GM18505 (cell line): ENCODE data around the gene CAMKMT.

Experiments
- ATAC-seq: cut with Tn5 transposase; IDR thresholded peaks from one replicate; pipeline ENCODE4 v1.9.1; 2021; ENCODE audit not compliant: unreplicated experiment
- POLR2A ChIP-seq: IDR thresholded peaks from 4 replicates; pipeline ENCODE4 v1.6.1; 2011; ENCODE audit warnings: borderline replicate concordance; ENCODE audit not compliant: insufficient read depth, insufficient read length; ENCODE audit errors: extremely low read depth

The CAMKMT gene

DNA sequence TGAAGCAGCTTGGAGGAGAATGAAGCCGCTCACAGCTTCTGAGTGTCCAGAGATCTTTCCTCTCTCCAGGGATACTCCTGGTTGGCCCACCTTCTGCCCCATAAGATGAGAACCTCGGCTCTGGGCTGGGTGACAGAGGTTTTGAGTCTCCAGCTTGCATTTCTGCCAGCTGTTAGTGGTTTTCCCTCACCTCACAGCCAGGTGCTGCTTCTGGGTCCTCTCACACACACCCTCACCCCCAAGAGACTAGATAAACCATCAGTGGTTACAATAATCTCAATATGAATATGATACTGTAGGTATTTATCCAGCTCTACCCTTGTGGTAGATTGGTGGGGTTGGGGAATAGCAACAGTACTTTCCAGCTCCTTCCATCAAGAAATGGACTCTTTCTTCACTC, 418.0 kb downstream of the CAMKMT start:
- no peak for ATAC-seq
- TF ChIP-seq POLR2A, result no peak

DNA sequence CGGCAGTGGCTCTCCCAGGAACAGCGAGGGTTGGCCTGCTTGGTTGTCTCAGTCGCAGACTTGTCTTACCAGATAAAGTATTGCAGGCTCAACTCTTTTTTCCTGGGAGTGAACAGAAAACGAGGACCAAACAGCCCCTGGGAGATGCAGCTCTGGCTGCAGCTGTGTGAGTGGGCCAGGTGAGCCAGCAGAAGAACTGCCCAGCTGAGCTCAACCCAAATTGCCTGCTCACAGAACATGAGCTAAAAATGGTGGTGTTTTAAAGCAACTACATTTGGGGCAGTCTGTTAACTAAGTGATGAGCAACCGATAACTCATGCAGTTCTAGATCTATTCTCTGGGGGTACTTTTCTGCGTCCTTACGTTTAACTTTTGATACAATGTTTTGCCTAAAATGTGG, 418.7 kb downstream of the CAMKMT start:
- no peak for ATAC-seq

DNA sequence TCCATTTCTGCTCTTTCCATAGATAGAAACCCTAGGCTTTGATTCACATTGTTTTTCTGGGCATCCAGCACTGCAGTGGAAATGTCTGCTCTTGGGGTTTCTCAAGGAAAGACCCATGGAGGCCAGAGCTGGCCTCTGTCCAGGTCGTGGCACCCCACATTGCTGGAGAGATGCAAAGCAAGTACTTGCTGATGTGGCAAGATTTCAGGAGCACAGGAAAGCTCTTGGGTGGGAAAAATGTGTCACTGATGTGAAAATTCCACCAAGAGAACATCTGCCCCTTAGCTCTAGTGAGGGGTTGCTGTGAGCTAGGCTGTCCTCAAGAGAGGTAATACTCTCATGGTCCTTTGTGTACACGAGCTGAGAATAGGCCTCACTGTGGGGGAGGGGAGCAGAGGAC, 423.7 kb downstream of the CAMKMT start:
- ATAC-seq, result no peak
- no peak for TF ChIP-seq POLR2A

More for the DNA sequence above, 418.7 kb downstream of the CAMKMT start:
- TF ChIP-seq POLR2A, result no peak

DNA sequence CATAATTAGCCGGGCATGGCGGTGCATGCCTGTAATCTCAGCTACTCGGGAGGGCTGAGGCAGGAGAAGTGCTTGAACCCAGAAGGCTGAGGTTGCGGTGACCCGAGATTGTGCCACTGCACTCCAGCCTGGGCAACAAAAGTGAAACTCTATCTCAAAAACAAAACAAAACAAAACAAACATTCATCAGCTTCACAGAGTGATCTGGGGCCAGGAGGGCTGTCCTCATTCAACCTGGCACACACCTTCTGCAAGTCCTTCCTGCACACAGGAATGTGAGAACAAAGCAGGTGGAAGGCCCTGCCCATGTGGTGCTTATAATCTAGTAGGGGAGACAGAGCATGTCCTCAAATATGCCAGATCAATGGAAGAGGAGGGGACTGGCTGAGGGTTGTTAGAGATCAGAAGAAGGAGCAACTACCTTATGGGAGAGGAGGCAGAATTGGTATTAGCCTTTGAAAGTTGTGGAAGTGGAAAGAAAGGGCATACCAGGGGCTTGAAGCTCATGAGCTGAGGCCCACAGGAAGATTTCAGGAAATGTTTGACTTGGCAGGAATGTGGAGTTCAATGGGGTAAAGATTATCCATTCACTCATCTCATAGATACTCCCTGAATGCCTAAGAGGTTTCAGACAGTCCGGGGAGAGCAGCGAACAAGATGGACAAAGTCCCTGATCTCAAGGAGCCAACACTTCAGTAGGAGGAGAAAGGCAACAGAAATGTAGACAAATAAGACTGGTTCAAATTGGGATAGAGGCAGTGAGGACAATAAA, 424.5 kb downstream of the CAMKMT start:
- ATAC-seq, result no peak
- TF ChIP-seq POLR2A, result no peak

DNA sequence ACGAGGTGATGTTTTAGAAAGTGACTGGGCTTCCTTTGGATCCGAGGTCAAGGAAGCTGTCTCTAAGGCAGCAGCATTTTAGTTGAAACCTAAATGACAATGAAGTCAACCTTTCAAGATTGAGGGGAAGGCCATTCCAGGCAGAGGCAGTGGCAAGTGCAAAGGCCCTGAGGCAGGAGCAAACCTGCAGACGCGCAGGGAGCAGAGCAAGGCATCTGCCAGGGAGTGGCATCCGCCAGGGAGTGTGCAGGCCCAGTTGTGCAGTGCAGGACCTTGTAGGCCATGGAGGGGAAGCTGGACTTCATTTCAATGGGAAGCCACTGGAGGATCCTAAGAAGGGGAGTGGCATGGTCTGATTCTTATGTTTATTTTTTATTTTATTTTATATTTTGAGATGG, 425.1 kb downstream of the CAMKMT start:
- ATAC-seq, result no peak
- TF ChIP-seq POLR2A, result no peak

DNA sequence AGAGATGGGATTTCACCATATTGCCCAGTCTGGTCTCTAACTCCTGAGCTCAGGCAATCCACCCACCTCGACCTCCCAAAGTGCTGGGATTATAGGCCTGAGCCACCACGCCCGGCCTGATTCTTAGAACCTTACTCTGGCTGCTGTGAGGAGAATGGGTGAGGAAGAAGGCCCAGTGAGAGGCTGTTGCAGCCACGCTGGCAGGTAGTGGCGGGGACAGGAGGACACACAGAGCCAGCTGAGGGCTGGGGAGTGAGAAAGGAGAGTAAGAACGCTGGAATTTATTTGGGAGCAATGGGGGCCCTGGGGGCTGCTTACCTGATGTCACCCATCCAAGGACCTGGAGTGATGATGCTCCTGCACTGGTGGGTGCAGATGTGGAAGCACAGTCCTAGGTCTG, 425.9 kb downstream of the CAMKMT start:
- no peak for ATAC-seq
- TF ChIP-seq POLR2A, result no peak

DNA sequence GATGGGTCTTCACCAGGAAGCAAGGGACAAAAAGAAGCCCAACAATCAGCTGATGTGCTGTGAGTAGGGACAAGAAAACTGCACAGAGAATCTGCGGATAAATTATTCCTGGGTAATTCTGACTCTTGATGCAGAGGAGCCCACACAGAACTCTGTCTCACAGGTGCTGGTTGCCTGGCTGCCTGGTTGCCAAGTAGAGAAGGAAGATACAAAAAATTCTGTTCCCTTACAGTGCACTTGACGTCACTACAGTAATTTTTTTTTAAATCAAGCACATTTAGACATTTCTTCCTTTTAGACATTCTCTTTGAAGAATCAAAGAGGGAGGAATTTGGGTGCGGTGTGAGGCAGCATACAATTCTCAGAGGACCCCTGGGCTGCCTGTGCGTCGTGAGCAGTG, 427.7 kb downstream of the CAMKMT start:
- ATAC-seq, result no peak
- no peak for TF ChIP-seq POLR2A

DNA sequence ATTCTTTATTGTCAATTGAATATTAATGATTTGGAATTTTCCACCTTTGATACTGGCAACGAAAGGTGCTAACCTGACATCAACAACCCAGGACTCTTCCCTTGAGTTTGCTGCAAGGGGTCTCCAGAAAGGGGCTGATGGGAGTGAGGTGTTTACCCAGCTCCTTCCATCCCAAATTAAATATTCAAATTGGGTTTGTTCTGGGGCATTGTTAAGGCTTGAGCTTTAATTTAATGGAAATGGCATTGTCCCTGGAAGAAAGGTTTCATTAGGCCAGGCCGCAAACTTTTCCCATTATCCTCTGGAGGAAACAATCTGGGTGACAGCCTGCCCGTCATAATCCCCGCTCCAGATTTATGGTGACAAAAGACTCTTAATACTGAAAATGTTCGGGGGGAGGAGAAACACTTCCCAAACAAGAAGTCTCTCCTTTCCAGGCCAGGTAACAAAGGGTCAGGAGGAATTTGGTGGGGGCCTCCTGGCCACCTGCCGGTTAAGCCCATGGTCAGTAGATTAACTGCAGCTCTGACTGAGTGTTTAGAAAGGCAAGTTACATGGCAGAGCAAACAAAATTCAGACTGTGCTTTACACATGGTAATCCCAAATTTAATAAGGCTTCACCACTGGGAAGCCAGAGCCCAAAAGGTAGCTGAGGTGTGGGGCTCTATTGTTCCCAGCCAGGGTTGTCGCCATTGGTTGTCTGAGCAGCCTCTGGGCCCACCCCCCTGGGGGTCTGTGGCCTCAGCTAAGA, 428.4 kb downstream of the CAMKMT start:
- no peak for TF ChIP-seq POLR2A
- ATAC-seq, result no peak

DNA sequence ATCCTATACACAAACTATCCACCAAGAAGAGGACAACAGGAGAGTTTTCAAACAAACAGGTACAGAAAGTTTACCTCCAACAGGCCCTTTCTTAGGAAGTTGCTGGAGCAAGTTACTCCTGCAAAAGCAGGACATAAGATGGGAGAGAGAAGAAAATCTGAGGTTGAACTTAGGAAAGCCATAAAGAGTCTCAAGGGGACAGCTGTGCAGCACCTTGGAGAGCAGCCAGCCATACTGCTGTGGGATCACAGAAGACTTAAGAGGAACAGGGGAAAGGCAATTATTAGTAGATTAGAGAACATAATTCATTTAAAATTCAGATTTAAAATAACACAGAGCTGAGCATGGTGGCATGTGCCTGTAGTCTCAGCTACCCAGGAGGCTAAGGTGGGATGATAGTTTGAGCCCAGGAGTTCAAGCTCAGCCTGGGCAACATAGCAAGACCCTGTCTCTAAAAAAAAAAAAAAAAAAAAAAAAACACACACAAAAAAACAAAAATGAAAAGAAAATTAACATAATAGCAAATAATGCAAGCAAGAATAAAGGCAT, 431.6 kb downstream of the CAMKMT start:
- no peak for ATAC-seq
- no peak for TF ChIP-seq POLR2A

DNA sequence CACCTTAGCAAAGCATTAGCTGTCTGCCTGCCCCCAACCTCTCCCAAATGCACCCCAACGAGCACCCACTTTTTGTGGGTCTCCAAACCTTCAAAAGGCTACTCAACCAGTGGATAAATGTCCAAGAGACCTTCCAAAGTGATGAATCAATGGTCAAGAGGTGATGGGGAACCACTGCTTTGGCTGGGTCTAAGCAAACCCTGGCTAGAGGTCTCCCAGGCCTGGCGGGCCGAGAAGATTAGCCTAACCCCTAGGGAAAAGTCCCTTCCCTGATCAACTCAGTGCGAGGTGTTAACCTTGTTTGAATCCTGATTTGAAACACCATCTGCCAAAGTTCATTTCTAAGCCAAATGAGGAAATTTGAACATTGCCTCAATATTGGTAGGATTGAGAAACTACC, 435.0 kb downstream of the CAMKMT start:
- ATAC-seq, result no peak
- no peak for TF ChIP-seq POLR2A

DNA sequence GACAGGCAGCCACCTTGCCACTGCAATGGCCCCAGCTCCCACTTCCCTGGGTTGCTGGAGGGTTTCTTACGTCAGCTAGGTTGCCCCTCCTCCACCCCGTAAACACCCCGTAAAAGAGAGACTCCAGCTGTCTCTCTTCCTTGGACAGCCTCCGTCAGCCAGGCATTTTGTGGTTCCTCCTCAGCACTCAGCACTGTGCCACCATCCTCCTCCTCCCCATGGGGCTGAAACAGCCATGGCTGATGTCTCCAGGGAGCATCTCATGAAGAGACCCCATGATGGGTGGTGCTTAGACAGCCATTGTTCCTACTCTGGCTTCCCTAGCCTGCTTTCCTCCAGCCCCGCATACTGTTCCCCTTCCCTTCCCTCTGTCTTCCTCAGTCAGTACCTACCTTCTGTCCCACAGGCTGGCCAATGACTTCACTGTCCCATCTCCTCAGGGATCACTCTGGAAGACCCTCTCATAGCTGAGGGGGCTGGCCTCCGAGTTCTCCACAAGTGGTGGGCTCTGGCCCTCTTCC, 436.5 kb downstream of the CAMKMT start:
- ATAC-seq, result no peak
- TF ChIP-seq POLR2A, result no peak

DNA sequence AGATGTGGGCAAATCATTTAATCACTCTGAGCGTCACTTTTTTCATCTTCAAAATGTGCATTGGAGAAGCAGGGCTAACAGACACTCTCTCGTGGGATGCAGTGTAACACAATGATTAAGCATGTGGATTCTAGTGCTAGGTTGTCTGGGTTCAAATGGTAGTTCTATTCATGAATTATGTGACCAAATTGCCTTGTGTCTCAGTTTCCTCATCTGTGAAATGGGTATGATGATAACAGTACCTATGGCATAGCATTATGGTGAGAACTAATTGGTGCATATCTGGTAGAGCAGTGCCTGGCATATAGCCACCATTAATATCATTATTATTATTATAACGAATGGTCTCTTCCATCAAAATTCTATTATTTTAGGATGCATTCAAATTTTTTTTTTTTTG, 437.4 kb downstream of the CAMKMT start:
- no peak for ATAC-seq
- no peak for TF ChIP-seq POLR2A

DNA sequence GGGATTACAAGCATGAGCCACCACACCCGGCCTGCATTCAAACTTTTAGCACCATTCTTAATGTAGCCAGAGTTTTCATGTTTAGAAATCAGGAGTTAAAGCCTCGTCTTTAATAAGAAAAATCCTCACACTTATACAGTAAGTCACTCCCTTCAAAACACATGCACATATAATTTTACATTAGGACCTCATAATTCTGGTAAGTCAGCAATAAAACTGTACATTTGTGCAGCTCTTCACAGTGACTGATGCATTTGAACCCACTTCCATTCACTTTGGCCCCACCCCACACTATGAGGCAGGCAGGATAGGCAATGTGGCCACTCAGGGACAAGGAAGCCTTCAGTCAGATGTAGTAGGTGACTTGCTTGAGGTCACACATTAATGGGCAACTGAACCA, 438.0 kb downstream of the CAMKMT start:
- ATAC-seq, result no peak
- no peak for TF ChIP-seq POLR2A

DNA sequence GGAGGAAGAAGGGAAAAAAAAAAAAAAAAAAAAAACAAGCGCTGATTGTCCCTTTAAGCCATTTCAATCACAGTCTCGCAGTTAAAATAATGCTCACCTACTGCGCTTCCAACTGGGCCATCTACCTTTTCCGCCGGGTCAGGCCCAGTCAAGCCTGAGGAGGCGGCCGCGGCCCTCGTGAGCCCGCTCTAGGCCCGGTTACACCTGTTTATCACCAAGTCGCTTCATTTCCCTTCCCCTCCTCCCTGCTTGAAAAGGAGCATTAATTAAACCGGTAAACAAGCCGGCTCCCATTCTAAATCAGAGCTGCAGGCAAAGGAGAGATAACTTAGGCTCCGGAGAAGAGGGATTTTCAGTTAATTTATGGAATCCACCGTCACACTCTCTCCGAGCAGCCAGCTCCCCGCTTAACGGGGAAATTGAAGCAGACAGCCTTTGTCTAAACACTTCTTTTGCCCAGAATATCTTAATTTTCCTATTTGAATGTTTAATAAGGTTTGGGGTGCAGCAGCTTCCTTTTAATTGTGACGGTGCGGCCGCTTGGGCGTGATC, 439.6 kb downstream of the CAMKMT start:
- ATAC-seq, result no peak
- TF ChIP-seq POLR2A, result no peak
